Activated CD4-positive, alpha-beta T cell treated with anti-CD3 and anti-CD28 coated beads, Interleukin-2, amount 50 U/mL, for 4 hours (primary cell): ENCODE results near the gene CAB39.
A peak's percentile ranks its signal among the peaks of the same experiment; 100 is the strongest.

Experiments used
- DNase-seq, 2 experiments: peaks; one replicate each; pipeline ENCODE4 v3.0.0-alpha.2; 2020

Gene CAB39

GRCh38 chr2:230823264-230823964 lies 110.8 kb downstream of the CAB39 start:
- no peak for DNase-seq

- DNase-seq: peak; percentile 21 to 24
These were observed 111.8 kb downstream of the CAB39 start for GRCh38 chr2:230824406-230824978.

- no peak for DNase-seq
These were observed 112.7 kb downstream of the CAB39 start for GRCh38 chr2:230825354-230825753.

GRCh38 chr2:230827774-230828271 lies 115.2 kb downstream of the CAB39 start:
- DNase-seq: no peak

- no peak for DNase-seq
These were observed 115.8 kb downstream of the CAB39 start for GRCh38 chr2:230828272-230828961.

DNA sequence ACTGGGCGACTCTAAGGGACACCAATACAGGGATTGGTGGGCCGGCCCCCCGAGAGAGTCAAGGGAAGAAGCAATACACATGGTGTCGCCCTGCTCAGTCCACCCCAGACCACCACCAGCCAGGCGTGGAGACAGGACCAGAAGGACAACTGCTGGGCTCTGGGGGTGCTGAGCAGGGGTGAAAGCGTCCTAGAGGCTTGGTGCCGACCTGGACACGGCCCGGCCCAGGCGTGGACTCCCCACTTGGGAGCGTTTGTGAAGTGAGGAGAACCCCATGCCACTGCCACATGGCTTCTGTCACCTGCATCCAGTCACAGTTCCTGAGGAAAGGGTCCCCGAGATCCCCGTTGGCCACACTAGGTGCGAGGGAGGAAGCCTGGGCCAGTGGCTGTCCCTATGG lies 116.7 kb downstream of the CAB39 start:
- no peak for DNase-seq

DNA sequence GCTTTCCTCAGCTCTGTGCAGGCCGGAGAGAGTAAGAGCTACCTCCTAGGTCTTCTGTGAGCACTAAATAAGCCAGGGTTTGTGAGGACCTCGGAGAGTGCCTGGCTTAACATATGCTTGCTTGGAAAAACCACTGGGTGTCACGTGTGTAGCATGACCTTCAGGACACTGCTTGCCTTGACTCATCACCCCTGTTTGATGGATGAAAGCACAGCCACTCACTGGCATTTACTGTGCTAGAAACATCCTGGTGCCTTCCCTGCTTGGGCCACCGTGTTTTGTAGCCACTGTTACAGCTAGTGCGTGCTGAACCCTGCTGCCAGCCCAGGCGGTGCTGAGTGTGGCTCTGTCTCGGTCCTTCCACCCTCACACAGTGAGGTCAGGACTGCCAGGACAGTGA lies 117.3 kb downstream of the CAB39 start:
- no peak for DNase-seq

- no peak for DNase-seq
These were observed 117.8 kb downstream of the CAB39 start for GRCh38 chr2:230830428-230830827.

- no peak for DNase-seq
These were observed 127.7 kb downstream of the CAB39 start for GRCh38 chr2:230840301-230840700.

- DNase-seq: no peak
These were observed 129.8 kb downstream of the CAB39 start for GRCh38 chr2:230842473-230842872.

GRCh38 chr2:230843132-230843531 lies 130.5 kb downstream of the CAB39 start:
- no peak for DNase-seq

DNA sequence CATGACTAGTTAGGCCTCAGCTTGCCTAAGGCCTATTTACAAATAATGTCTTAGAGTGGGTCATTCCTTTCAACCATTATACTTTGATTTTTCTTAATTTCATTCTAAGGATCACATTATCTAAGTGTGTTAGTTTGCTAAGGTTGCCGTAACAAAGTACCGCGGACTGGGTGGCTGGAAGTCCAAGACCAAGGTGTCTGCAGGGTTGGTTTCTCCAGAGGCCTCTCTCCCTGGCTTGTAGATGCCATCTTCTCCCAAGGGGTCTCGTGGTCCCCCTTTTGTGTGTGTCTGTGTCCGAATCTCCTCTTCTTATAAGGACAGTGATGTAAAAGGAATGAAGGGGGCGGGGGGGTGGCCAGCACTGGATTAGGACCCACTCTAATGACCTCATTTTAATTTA lies 133.7 kb downstream of the CAB39 start:
- DNase-seq: no peak

DNA sequence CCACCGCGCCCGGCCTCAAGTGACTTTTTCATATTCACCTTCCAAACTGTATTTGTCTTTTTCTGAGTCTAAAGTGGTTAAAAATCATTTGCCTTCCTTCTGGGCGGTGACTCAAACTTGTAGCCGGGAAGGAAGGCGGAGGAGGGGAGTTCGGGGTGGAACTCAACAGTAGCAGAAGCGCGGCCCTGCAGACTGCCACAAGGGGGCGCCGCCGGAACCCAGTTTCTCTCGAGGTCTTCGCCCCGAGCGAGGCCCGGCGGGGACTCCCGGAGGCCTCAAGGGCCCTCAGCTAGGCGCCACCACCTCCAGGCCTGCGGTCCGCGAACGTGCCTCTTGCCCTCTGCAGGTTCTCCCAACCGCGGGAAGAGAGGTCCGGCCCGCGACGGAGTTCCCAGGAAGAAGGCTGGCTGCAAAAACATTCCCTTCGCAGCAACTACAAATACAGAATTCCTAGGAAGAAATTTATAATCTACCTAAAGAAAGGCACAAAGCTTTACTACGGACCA lies 135.3 kb downstream of the CAB39 start:
- DNase-seq: peak; percentile 90 to 91

- peak; percentile 60 to 65 for DNase-seq
These were observed 137.2 kb downstream of the CAB39 start for GRCh38 chr2:230849633-230850357.

DNA sequence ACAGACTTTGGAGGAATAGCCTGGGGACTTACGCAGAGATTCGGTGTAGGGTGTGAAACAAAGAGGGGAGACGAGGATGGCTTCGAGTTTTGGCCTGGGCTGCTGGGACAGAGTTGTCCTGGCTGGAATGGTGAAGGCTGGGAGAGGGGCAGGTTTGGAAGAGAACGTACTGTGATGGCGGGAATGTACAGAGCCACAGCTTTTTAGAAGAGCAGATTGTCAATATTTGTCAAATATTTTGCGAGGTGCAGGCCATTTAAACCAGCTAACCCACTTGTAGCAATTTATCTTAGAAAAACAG lies 137.7 kb downstream of the CAB39 start:
- no peak for DNase-seq

- DNase-seq: no peak
These were observed 139.5 kb downstream of the CAB39 start for GRCh38 chr2:230852113-230852512.

DNA sequence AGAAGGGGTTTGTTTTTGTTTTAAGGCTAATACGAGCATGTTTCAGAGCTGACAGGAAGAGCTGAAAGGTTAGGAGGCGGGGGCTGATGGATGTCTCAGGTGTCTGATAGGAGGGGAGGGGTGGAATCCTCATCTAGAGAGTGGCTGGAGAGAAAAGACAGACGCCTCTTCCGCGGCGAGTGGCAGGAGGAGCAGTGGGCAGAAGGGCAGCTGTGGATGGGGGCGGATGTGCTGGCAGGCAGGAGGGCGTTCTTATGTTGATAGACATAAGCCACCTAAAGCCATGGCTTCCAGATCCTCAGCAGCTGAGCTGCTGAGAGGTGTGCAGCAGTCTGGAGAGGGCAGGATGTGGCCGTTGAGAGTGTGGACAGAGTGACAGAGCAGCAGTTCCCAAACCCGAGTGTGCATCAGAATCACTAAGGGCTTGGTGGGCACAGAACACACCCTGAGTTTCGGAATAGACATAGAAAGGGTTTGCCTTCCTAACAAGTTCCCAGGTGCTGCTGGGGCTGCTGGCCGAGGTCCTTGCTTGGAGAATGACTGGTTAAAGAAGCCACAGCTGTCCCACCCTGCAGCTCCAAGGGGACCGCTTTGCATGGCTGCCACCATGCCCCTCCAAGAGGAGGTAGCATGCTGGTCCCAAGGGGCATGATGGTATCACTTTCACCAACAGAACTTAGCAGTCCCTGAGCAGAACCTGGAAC lies 149.1 kb downstream of the CAB39 start:
- DNase-seq: no peak

- DNase-seq: no peak
These were observed 149.7 kb downstream of the CAB39 start for GRCh38 chr2:230862292-230862691.

- no peak for DNase-seq
These were observed 150.4 kb downstream of the CAB39 start for GRCh38 chr2:230863031-230863430.

DNA sequence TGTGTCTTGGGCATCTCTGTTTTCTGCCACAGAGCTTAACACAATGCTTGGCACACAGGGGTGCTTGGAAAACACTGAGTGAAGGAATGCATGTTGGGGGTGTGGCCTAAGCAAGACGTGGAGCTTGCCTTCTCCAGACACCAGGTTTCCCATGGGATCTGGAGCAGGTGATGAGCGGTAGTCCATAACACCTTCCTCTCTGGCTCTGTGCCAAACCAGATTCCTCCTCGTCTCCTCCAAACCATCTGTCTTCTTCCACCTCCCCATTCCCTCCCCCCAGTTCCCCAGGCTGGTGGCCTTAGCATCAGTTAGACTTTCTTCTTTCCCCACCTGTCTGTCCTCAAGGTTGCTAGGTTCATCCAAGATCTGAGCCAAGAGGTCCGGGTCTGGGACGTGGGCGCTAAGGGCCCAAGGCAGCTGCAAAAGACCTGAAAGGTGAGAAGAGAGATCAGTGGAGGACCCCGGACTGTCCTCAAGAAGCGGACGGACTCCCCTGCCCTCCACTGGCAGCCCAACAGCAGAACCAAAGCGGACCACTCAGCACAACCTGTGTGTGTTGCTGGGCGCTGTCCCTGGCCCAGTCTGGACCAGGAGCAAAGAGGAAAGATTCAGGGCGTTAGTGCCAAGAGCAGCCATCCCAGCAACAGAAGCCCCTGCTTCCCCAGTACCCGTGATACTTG lies 150.9 kb downstream of the CAB39 start:
- no peak for DNase-seq

GRCh38 chr2:230864122-230864604 lies 151.5 kb downstream of the CAB39 start:
- DNase-seq: no peak
